ENCODE measurements around the gene RALGDS. TPM values are rescaled to one million over a fixed set of nuclear protein-coding genes. Genes with fewer than 3 reads are reported as not detected.

The RALGDS gene
- total and polyA plus RNA-seq, 2 of the 13 experiments (the other 11 are each of a cell fraction or from before 2014, with no cell fraction given): 12.9 to 25.5 TPM

- TF ChIP-seq ZNF280D (CRISPR knock-in tag; IDR thresholded peaks at IDR 0.05): no peak
- no peak for TF ChIP-seq SOX13 (IDR thresholded peaks at IDR 0.05)
- TF ChIP-seq SOX13 (CRISPR knock-in tag; conservative IDR thresholded peaks at IDR 0.05 in 1 of 2, IDR thresholded peaks at IDR 0.05 in 1 of 2): no peak
- no peak for TF ChIP-seq ZNF761 (CRISPR knock-in tag; conservative IDR thresholded peaks at IDR 0.05)
- TF ChIP-seq BORCS8-MEF2B (CRISPR knock-in tag; IDR thresholded peaks at IDR 0.05): 0 out of 2 replicates have a peak, but pooled peaks have one; percentile 1
- no peak for TF ChIP-seq TEAD3 (CRISPR knock-in tag; optimal IDR thresholded peaks at IDR 0.05; ENCODE audit: borderline replicate concordance)
- 0 out of 2 replicates have a peak, but pooled peaks have one; percentile 24 for TF ChIP-seq NFKB2 (CRISPR knock-in tag; IDR thresholded peaks at IDR 0.05; ENCODE audit: borderline replicate concordance)
- TF ChIP-seq ZNF609 (CRISPR knock-in tag; IDR thresholded peaks at IDR 0.05; ENCODE audit: borderline replicate concordance): no peak
- peak; percentile 44; the same call in 1 of the 2 replicates for TF ChIP-seq CREB3 (CRISPR knock-in tag; IDR thresholded peaks at IDR 0.05)
- TF ChIP-seq ZSCAN30 (CRISPR knock-in tag; IDR thresholded peaks at IDR 0.05): 0 out of 2 replicates have a peak, but pooled peaks have one; percentile 62
- TF ChIP-seq MAX (IDR thresholded peaks at IDR 0.05): peak; percentile 14
- TF ChIP-seq MTF2 (CRISPR knock-in tag; IDR thresholded peaks at IDR 0.05; ENCODE audit: borderline replicate concordance): no peak
- 0 out of 2 replicates have a peak, but pooled peaks have one; percentile 38 for TF ChIP-seq ZNF430 (CRISPR knock-in tag; IDR thresholded peaks at IDR 0.05)
- 0 out of 2 replicates have a peak, but pooled peaks have one; percentile 37 for TF ChIP-seq ZBTB2 (CRISPR knock-in tag; IDR thresholded peaks at IDR 0.05; ENCODE audit: low read depth)
- TF ChIP-seq TCF12 (IDR thresholded peaks at IDR 0.05): no peak
- 0 out of 2 replicates have a peak, but pooled peaks have one; percentile 43 for TF ChIP-seq TCF12 (CRISPR knock-in tag; IDR thresholded peaks at IDR 0.05)
Observed at GRCh38 chr9:133120501-133121197, 391 bp downstream of the RALGDS start (continued).
